Occipital lobe (tissue), 2 donors: ENCODE results near the gene AFAP1L1. TPM values are rescaled to one million over a fixed set of nuclear protein-coding genes. Genes with fewer than 3 reads are reported as not detected.

Source experiments
- DNase-seq: peaks from one replicate; lab custom pipeline; 2025; lab: John Stamatoyannopoulos, UW
- total RNA-seq: library from RNA; depleted of rRNA; stranded (reverse); fragments of >200 nt; gene quantifications from one replicate; pipeline ENCODE4 v1.2.3, GENCODE V29; 2014

The AFAP1L1 gene
- total RNA-seq, 1 donor from 2014 or later = 3.7 TPM

DNA sequence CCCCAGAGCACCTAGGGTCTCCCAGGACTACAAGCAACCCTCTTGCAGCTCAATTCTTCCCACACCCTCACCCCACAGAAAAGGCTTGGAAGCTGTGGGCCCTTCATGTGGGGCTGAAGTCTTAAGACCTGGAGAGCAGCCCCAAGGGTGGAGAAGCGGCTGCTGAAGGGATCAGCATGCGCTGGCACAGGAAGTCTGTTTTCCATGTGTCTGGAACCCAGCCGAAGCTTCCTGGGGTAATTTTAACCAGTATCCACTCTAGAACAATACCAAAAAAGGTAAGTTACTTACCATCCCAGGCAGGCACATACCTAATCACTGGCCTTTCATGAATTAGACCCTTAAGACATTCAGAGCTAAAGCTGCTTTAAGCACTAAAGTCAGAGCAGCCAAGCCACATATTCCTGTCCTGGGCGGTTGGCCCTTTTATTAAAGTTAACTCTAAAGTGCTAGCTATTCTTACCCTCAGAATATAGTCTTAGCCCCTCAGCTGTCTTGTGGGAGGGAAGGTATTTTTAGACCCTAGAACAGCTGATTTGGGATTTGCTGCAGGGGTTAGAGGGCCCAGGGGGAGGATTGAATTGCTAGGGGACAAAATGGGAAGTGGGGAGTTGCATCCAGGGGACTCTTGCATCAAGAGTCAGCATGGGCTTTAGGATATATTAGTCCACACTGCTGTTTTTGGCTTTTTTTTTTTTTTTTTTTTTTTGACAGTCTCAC is 100.6 kb downstream of the AFAP1L1 start:
- DNase-seq = no peak

DNA sequence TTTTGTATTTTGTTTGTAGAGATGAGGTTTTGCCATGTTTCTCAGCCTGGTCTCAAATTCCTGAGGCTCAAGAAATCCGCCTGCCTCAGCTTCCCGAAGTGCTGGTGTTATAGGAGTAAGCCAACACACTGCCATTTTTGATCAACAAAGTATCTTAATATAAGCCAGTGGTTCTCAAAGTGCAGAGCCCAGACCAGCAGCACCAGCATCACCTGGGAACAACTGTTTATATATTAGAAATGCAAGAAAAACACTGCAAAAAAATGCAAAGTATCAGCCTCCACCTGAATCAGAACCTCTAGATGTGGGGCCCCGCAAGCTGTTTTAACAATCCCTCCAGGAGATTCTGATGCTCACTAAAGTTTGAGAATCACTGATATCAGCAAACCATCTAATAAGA is 101.3 kb downstream of the AFAP1L1 start:
- DNase-seq = no peak

DNA sequence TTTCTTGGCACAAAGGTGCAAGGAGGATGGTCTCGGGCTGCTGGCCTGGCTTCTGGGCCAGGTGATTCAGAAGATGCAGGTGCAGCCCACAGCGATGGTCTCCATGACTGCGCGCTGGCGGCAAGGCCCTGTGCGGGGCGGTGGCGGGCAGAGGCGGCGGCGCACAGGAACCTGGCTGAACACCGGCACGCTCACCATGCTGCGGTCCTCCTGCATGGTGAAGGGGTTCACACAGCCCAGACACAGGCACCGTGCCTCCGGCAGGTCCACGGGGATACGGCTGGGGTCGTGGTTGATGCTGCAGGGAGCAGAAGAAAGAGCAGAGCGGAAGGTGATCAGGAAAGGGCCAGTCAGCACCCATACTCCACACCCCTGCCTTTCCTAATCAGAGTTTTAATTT is 102.6 kb downstream of the AFAP1L1 start:
- no peak for DNase-seq

- no peak for DNase-seq
Measured at GRCh38 chr5:149374801-149375200, 103.1 kb downstream of the AFAP1L1 start.

GRCh38 chr5:149375434-149375833 is 103.8 kb downstream of the AFAP1L1 start:
- no peak for DNase-seq

DNA sequence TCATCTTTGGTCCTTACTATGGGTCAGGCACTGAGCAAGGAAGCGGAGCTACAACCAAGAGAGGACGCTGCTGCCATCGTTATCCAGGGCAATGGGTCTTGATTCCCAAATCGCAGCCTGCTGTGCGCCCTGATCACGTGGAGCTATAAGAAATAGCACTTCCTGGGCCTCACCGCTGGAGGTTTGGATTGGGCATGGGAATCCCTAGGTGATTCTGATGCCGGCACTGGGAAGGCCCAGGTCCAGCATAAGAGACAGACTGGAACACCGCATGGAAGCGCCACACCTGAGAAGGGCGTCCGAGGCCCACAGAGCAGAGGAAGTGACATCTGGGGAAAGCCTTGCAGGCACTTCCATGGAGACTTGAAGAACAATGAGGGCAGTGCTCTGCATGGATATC is 104.4 kb downstream of the AFAP1L1 start:
- no peak for DNase-seq

- no peak for DNase-seq
Measured at GRCh38 chr5:149376711-149377447, 105.2 kb downstream of the AFAP1L1 start.

DNA sequence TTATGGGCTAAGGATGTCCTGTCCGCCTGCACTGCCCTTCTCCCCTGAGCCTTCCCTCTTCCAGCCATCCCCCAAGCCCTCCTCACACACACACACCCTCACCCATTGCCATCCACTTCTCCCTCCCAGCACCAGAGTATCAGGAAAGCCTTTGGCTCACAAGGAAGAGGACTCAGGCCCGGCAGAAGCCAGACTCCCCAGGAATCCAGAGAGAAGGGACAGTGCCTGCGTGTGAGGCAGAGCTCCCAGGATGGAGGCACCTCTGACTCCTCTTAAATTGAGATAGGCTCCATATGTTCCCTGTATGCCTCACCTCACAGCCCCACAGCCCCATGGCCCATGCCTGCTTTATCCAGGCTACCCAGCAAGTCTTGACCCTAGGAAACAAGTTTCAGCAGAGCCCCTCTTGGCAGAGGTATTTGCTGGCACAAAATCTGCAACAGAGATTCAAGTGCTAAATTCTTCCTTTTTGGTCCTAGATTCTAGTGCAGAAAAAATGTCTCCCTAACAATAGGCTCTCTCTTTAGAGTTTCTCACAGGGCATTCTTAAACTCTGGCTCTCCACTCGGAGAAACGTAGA is 106.7 kb downstream of the AFAP1L1 start:
- DNase-seq = no peak

DNA sequence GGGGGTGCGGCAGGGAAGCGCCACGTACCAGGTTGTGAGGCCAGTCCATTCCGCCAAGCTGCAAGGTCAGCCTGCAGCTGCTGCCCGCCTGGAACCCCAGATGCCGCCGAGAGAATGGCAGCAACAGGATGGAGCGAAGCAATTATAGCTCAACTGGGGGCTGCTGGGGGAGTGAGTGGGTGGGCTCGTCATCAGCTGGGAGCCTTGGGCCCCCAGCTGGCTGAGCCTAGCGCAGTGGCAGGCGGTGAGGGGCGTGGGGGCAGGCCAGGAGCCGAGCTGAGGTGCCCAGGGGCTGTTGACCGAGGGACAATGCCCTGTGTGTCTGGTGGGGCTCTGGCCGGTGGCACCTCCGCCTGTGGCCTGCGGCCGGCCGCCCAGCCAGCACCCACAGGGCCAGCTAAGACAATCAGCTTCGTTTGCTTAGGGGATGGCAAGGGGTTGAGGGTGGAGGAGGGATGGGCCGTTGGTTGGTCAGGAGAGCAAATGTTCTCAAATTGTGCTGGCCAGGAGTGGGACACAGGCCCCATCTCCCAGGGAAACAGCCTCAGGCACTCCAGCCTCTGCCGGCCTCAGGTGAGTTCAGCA is 107.6 kb downstream of the AFAP1L1 start, which contains the start of gene IL17B:
TSS of gene IL17B (minus strand) at position 116 of the 585 bp plus-strand sequence. CDS start at position 49, 67 bp downstream.
- DNase-seq = no peak

DNA sequence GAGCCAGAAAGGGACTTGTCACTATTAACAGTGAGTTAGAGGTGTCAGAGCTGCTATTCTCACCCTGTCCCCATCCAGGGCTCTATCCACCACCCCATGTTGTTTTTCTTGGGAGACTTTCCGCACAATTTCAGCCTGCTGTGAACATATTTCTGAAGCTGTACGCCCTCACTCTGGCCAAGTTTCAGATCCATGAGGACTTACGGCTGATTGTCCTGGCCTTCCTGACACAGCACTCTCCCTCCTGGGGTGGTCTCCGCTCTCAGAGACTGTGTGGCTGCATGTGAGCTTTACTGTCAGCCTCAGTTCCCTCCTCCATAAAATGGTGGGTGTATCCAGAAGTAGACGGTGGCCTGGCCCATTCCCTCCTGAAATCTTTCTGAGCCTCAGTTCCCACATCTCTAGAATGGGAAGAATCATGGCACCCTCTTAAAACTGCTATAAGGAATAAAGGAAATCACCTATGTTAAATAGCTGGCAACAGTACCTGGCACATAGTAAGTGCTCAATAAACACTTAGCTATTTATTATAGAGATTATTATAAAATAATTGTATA is 108.2 kb downstream of the AFAP1L1 start:
- DNase-seq = no peak

DNA sequence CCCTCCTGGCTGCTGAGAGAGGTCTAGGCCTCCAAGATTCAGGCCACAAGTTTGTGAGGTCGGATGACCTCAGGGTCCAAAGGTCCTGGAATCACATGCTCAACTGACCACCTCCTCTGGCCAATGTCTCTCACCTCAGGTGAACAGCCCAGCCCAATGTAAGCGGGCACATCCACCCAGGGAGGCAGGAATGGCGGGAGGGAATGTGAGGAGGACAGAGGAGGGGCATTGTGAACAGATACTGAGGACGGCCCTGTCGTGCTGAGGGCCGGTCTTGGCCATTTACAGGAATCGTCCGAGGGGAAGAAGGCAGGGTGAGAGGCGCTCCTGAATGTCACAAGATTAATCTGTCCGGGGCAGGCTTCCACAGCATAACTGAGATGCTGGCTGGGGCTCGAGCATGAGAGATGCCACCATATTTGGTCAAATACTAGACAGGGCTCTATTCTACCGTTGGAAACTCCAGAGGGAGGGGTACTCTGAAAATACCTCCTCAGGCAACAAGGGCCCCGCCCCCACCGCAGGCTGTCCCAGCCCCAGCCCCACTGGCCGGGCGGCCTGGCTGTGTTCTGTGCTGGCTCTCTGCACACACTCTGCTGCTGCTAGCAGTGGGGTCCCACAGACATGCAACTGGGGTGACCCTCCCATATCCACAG is 108.9 kb downstream of the AFAP1L1 start:
- no peak for DNase-seq

- DNase-seq = no peak
Measured at GRCh38 chr5:149381261-149381985, 109.8 kb downstream of the AFAP1L1 start.

DNA sequence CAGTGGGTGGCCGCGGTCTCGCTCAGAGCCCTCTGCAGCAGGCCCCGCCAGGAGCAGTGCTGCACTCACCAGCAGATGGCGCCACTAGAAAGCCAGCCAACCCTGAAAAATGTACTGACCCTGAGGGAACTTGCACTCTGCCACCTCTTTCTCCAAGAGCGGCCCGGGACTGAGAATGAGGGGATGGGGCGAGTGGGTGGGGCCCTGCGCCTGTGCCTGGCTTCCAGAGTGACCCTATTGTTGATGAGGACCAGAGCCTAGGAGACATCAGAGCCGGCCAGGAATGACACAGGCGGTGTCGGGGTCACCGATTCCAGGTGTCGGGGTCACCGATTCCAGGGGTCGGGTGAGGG is 110.3 kb downstream of the AFAP1L1 start:
- DNase-seq = peak; percentile 4

GRCh38 chr5:149382517-149383220 is 111.0 kb downstream of the AFAP1L1 start:
- no peak for DNase-seq

DNA sequence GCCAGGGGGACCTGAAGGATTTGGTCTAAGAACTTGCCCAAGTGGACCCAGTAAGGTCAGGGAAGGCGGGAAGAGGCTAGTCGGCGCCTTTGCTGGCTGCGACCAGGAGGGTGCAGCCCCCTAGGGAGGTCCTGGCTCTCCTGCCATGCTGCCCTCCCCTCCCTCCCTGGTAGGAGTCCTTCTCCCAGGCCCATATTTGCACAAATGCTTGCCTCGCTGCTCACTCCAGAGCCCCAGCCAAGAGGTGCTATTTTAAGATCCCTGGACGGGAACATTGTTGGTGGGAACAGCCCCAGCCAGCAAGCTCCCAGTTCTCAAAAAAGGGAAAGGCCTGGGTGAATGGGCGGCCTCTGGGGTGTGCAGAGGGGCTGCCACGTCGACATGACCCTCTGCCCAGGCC is 111.7 kb downstream of the AFAP1L1 start:
- DNase-seq = no peak

DNA sequence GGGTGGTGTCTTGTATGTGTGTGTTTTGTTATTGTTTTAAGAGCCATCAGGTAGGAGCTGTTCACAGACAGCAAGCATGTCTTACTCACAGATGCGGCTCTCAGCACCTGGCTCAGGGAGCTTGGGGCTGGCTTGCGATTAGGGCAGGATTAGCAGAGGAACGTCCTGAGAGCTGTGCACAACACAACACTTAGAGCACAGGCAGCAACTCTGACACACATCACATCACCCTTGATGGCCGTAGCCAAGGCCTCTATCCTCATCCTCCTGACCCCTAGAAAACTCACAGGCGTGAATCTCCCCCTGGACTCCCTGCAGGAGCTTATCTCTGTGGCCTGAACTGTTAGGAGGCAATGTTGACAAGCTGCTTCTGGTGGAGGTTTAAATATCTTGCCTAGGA is 114.5 kb downstream of the AFAP1L1 start:
- DNase-seq = no peak

- no peak for DNase-seq
Measured at GRCh38 chr5:149387081-149387631, 115.5 kb downstream of the AFAP1L1 start.

DNA sequence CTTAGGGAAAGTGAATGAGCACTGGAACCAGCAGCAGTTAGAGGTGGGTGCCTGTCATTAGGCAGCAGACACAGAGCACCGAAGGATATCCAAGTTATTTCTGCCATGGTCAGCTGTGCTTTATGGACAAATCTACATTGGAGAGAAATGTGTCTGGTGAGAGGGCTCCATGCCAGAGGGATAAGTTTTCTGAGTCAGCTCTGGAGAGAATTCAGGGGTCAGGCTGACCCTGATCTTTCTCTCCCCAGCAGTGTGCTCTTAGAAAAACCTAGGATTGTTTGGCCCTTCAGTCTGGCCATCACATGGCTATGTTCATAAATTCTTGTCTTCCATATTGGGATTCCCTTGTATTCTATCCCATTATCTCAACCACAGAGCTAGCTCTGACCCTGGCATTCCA is 116.3 kb downstream of the AFAP1L1 start:
- no peak for DNase-seq

DNA sequence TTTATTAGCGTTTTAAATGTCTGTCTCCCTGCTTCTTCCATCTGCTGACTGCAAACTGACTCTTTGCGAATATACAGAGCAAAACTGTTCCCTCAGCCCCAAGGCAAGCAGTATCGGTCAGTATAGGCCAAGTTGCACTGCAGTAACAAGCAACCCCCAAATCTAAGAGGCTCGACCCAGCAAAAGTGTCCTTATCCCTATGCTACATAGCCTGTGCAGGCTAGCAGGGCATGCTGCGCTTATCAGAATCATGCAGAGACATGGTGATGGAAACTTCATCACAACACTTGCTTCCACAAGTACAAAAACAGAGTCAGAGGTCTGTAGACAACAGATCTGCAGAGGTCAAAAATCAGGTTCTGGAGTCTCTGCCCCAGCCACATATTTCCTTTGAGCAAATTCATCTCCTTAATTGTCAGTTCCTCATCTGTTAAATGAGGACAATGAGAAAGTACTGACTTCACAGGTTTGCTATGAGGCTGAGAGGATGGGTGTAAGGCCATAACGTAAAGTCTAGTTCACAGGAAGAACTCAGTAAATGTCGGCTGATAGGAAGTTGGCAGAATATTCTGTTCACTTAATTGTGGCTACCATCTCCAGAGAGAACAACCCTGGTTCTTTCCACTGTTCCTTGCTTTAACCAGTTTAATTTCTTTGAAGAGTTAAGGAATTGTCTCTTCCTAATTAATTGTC is 117.0 kb downstream of the AFAP1L1 start:
- DNase-seq = no peak
